Cardiac ventricle fibroblast (primary cell): ENCODE data around the gene TMED5. TPM values are rescaled to one million over a fixed set of nuclear protein-coding genes. Genes with fewer than 3 reads are reported as not detected.

Source experiments
- total RNA-seq: library from RNA; depleted of rRNA; stranded (reverse); fragments of >200 nt; gene quantifications from 2 replicates; pipeline ENCODE4 v1.2.3, GENCODE V29; 2015

The TMED5 gene
- total RNA-seq, result 66.9 and 68.8 TPM in 2 replicates

DNA sequence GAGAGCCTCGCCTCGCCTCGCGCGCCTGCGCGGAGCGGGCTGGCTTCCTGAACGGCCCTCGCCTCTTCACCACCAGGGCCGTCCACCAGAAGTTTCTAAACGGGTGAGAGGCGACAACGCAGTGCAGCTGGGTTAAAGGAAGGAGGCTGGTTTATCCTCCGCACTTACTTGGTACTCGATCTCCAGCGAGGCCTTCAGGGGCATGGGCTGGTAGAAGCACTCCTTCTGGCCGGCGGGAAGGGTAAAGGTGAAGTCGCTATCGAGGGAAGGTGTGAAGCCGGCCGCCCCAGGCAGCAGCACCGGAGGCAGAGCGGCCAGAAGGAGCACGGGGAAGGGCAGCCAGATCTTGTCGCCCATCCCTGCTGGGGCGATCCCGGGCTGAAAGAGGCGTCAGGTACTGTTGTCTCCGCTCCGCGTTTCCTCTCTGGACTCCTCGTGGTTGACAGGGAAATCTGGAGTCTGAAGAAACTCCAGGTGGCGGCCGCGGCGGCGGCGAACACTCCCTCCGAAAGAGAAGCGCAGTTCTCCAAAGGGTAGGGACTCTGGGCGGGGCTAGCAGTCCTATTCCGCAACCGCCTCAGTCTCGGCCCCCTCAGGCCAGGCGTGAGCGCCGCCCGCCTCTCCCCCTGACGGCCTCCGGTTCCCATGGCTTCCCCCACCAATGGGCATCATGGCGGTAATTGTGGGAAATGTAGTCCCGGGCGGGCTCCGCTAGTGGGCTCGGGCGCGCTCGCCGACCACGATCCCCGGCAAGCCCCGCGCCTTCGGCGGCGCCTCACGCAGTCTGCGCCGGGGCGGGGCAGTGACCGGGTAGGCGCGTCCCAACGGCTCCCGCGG, at the start of gene TMED5:
TSS of gene TMED5 (minus strand) at position 528 of the 837 bp plus-strand sequence. CDS start at position 357, 171 bp downstream.

DNA sequence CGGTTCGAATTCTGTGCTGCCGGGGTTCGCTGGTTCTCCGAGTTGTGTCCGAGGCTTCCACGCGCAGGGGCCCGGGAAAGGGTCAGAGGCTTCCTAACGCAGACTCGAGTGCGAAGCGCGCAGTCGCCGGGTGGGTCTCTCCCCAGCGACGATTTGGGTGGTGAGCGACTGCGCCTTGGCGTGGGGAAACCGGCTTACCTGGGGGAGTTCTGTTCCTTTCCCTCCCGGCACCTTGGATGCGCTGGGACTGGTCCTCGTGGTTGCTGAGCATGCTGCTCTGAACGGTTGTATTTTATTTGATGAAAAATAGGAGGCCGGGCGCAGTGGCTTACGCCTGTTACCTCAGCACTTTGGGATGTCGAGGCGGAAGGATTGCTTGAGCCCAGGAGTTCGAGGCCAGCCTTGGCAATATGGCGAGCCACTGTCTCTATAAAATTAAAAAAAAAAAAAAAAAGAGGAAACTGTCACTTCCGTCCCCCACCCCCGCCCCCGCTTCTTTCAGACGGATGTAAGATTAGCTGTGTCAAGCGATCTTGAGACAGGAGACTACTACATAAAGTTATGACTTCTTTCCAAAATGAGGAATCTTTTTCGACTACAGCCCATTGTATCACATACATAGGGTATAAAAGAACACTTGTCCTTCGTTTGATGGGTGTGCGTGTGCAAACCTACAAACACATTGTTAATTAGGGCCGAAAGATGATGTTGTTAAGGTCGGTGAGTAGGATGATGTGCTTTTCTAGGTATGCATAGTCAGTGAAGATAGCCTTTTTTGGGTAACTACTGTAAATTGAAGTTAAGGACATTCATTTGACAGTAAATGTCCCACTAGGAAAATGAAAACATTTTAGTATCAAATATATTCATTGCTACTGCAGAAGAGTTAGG, 755 bp upstream of the TMED5 start, which contains the start of gene CCDC18:
TSS of gene CCDC18 (plus strand) at position 2 of the 891 bp plus-strand sequence. CDS start 2,638 bp downstream, outside the sequence.

Other genes starting within 250 kb of the TMED5 start
- 8.6 and 9.4 TPM in 2 replicates for gene DIPK1A, start 219.0 kb downstream of the TMED5 start, total RNA-seq
- 4.1 and 4.2 TPM in 2 replicates for gene MTF2, start 101.1 kb downstream of the TMED5 start, total RNA-seq
- 4.5 and 7.0 TPM in 2 replicates for gene CCDC18, start 311 bp upstream of the TMED5 start, total RNA-seq
- 26.1 and 34.9 TPM in 2 replicates for gene DR1, start 165.5 kb upstream of the TMED5 start, total RNA-seq